H9 (cell line): Measurements from ENCODE around the gene TMEFF2. TPM values are rescaled to one million over a fixed set of nuclear protein-coding genes. Genes with fewer than 3 reads are reported as not detected.

Source experiments
- DNase-seq: peaks from one replicate; pipeline ENCODE4 v3.0.0-alpha.2; 2017
- H2AFZ ChIP-seq: one replicate; pipeline ENCODE4 v1.6.1; 2013; ENCODE audit warnings: mild to moderate bottlenecking, low read length, control low read depth, moderate library complexity
- H2AK5ac ChIP-seq: 2 replicates; pipeline ENCODE4 v1.6.1; 2013; ENCODE audit warnings: low read length, control low read depth, mixed read lengths; ENCODE audit not compliant: insufficient read length
- H2BK120ac ChIP-seq: one replicate; pipeline ENCODE4 v1.6.1; 2013; ENCODE audit warnings: low read depth, mild to moderate bottlenecking, low read length, control low read depth, inconsistent platforms; ENCODE audit not compliant: poor library complexity, severe bottlenecking
- H2BK12ac ChIP-seq: 2 replicates; pipeline ENCODE4 v1.6.1; 2013; ENCODE audit warnings: low read length, control low read depth, mixed read lengths, low read depth; ENCODE audit not compliant: insufficient read length
- H2BK15ac ChIP-seq: 2 replicates; pipeline ENCODE4 v1.6.1; 2013; ENCODE audit warnings: low read depth, low read length, control low read depth
- H2BK20ac ChIP-seq: one replicate; pipeline ENCODE4 v1.6.1; 2013; ENCODE audit warnings: low read depth, mild to moderate bottlenecking, low read length, control low read depth, inconsistent platforms; ENCODE audit not compliant: poor library complexity, severe bottlenecking
- H2BK5ac ChIP-seq: 2 replicates; pipeline ENCODE4 v1.6.1; 2013; ENCODE audit warnings: low read length, control low read depth, mixed read lengths; ENCODE audit not compliant: insufficient read length
- H3K14ac ChIP-seq: 2 replicates; pipeline ENCODE4 v1.6.1; 2013; ENCODE audit warnings: low read length, control low read depth; ENCODE audit not compliant: insufficient read depth
- H3K18ac ChIP-seq: 2 replicates; pipeline ENCODE4 v1.6.1; 2013; ENCODE audit warnings: low read depth, mild to moderate bottlenecking, mixed read lengths, low read length, control low read depth; ENCODE audit not compliant: insufficient read length
- H3K23ac ChIP-seq: 2 replicates; pipeline ENCODE4 v1.6.1; 2013; ENCODE audit warnings: low read length, control low read depth, mixed read lengths, low read depth; ENCODE audit not compliant: insufficient read length
- H3K23me2 ChIP-seq: 2 replicates; pipeline ENCODE4 v1.6.1; 2013; ENCODE audit warnings: low read depth, mild to moderate bottlenecking, mixed read lengths, low read length, control low read depth; ENCODE audit not compliant: insufficient read length, poor library complexity, severe bottlenecking
- H3K27ac ChIP-seq: 2 replicates; pipeline ENCODE4 v1.5.1; 2013; ENCODE audit warnings: low read length, control low read depth, mixed read lengths, low read depth; ENCODE audit not compliant: insufficient read length
- H3K27me3 ChIP-seq: 2 replicates; pipeline ENCODE4 v1.6.1; 2013; ENCODE audit warnings: low read length, control low read depth, inconsistent platforms; ENCODE audit not compliant: insufficient read depth
- H3K4ac ChIP-seq: 2 replicates; pipeline ENCODE4 v1.6.1; 2013; ENCODE audit warnings: low read depth, mild to moderate bottlenecking, control low read depth, inconsistent platforms, low read length, moderate library complexity
- H3K4me1 ChIP-seq: 2 replicates; pipeline ENCODE4 v1.6.1; 2013; ENCODE audit warnings: low read length, control low read depth, inconsistent platforms; ENCODE audit not compliant: insufficient read depth
- H3K4me2 ChIP-seq: 2 replicates; pipeline ENCODE4 v1.6.1; 2013; ENCODE audit warnings: low read length, control low read depth, mixed read lengths; ENCODE audit not compliant: insufficient read length, insufficient read depth
- H3K56ac ChIP-seq: 2 replicates; pipeline ENCODE4 v1.6.1; 2013; ENCODE audit warnings: low read depth, mild to moderate bottlenecking, mixed read lengths, low read length, control low read depth; ENCODE audit not compliant: insufficient read length
- H3K79me1 ChIP-seq: 2 replicates; pipeline ENCODE4 v1.6.1; 2013; ENCODE audit warnings: low read depth, mild to moderate bottlenecking, moderate library complexity, low read length, control low read depth, inconsistent platforms; ENCODE audit not compliant: insufficient read depth, poor library complexity, severe bottlenecking
- H3K79me2 ChIP-seq: 2 replicates; pipeline ENCODE4 v1.6.1; 2013; ENCODE audit warnings: low read length, control low read depth, inconsistent platforms; ENCODE audit not compliant: insufficient read depth
- H3K9ac ChIP-seq: 2 replicates; pipeline ENCODE4 v1.6.1; 2013; ENCODE audit warnings: low read length, control low read depth, mixed read lengths; ENCODE audit not compliant: insufficient read length; ENCODE audit errors: extremely low read depth
- H3K9me3 ChIP-seq: one replicate; pipeline ENCODE4 v1.6.1; 2013; ENCODE audit warnings: low read depth, low read length, inconsistent platforms; ENCODE audit not compliant: control insufficient read depth
- H3T11ph ChIP-seq: one replicate; pipeline ENCODE4 v1.6.1; 2013; ENCODE audit warnings: mild to moderate bottlenecking, low read length, control low read depth, inconsistent platforms
- H4K20me1 ChIP-seq: one replicate; pipeline ENCODE4 v1.6.1; 2013; ENCODE audit not compliant: control insufficient read depth, insufficient read length, insufficient read depth
- H4K5ac ChIP-seq: 2 replicates; pipeline ENCODE4 v1.6.1; 2013; ENCODE audit warnings: low read depth, mild to moderate bottlenecking, mixed read lengths, low read length, control low read depth; ENCODE audit not compliant: insufficient read length
- H4K8ac ChIP-seq: replicated peaks from 2 replicates; pipeline ENCODE4 v1.6.1; 2013; ENCODE audit warnings: low read length, control low read depth, mixed read lengths, low read depth; ENCODE audit not compliant: insufficient read length
- H4K91ac ChIP-seq: 2 replicates; pipeline ENCODE4 v1.6.1; 2013; ENCODE audit warnings: low read depth, mild to moderate bottlenecking, moderate library complexity, mixed read lengths, low read length, control low read depth; ENCODE audit not compliant: insufficient read length
- H3K27ac Mint-ChIP-seq, 3 experiments: 2 replicates in 2 of 3; 3 replicates in 1 of 3; pipeline ENCODE4 v1.8.0; 2020 to 2021; ENCODE audit warnings: mixed read lengths in 3 of 3, mild to moderate bottlenecking in 1 of 3, moderate library complexity in 1 of 3
- H3K27me3 Mint-ChIP-seq: 2 replicates; pipeline ENCODE4 v1.8.0; 2021; ENCODE audit warnings: low read depth, mild to moderate bottlenecking, moderate library complexity, mixed read lengths
- H3K36me3 Mint-ChIP-seq, 3 experiments: 2 replicates in 2 of 3; 3 replicates in 1 of 3; pipeline ENCODE4 v1.8.0; 2020 to 2021; ENCODE audit warnings: low read depth in 3 of 3, mixed read lengths in 3 of 3; ENCODE audit not compliant: insufficient read depth in 1 of 3
- H3K4me1 Mint-ChIP-seq, 2 experiments: 2 replicates each; pipeline ENCODE4 v1.8.0; 2020; ENCODE audit warnings: mixed read lengths in 2 of 2
- H3K4me3 Mint-ChIP-seq, 2 experiments: 2 replicates in 1 of 2; 3 replicates in 1 of 2; pipeline ENCODE4 v1.8.0; 2020 to 2021; ENCODE audit warnings: mild to moderate bottlenecking in 2 of 2, mixed read lengths in 2 of 2, moderate library complexity in 1 of 2
- H3K9me3 Mint-ChIP-seq, 2 experiments: 2 replicates in 1 of 2; 3 replicates in 1 of 2; pipeline ENCODE4 v1.8.0; 2020; ENCODE audit warnings: mild to moderate bottlenecking in 2 of 2, mixed read lengths in 2 of 2, moderate library complexity in 1 of 2
- CTCF ChIP-seq: fragments of 200-600 bp; sonication (generic); conservative IDR thresholded peaks from 3 replicates; pipeline ENCODE4 v1.8.0; 2021; ENCODE audit warnings: antibody characterized with exemption, mild to moderate bottlenecking
- WGBS: extraction: QIAGEN DNeasy Blood & Tissue Kit; methylation state at CpG from one replicate; pipeline ENCODE4 v1.1.7; 2013; ENCODE audit warnings: missing lambda C conversion rate, low lambda C conversion rate, mixed read lengths; ENCODE audit not compliant: insufficient read length; ENCODE audit errors: extremely low coverage; 5-methylcytosine and 5-hydroxymethylcytosine counted together
- total RNA-seq: library from RNA; stranded (reverse); gene quantifications from 2 replicates; pipeline ENCODE4 v1.2.1, GENCODE V29; 2021

TMEFF2 gene
- total RNA-seq, 1 experiment from 2014 or later = 0.39 TPM

GRCh38 chr2:192151853-192152252 is 42.9 kb downstream of the TMEFF2 start:
- H3K4ac ChIP-seq = no peak overlapping the region
- H4K91ac ChIP-seq = no peak overlapping the region
- no peak overlapping the region for H2BK12ac ChIP-seq
- WGBS = no CpG with 5 or more reads among the region's 1 CpG
- no peaks in the 10 kb centered on the region for H3K4me1 ChIP-seq
- H2BK120ac ChIP-seq = no peak overlapping the region
- H3K23ac ChIP-seq = no peak overlapping the region
- no peak overlapping the region for H2BK20ac ChIP-seq
- no peaks in the 10 kb centered on the region for H3K79me1 ChIP-seq
- no peaks in the 10 kb centered on the region for H3K27me3 ChIP-seq
- no peaks in the 10 kb centered on the region for H3K4me1 Mint-ChIP-seq
- peak overlapping the region in 1 of 3 experiments; percentile 55; a peak in 1 of 7 replicates for H3K27ac Mint-ChIP-seq
- no peak overlapping the region for H3K56ac ChIP-seq
- H4K8ac ChIP-seq = no peak overlapping the region
- no peak for TF ChIP-seq CTCF
- H2BK15ac ChIP-seq = no peak overlapping the region
- no peak for DNase-seq
- H3T11ph ChIP-seq = no peak overlapping the region
- H3K36me3 Mint-ChIP-seq = no peaks in the 10 kb centered on the region
- H3K4me3 Mint-ChIP-seq = no peak overlapping the region
- no peaks in the 10 kb centered on the region for H3K9me3 Mint-ChIP-seq
- no peak overlapping the region for H2BK5ac ChIP-seq
- no peak overlapping the region for H3K18ac ChIP-seq
- H4K5ac ChIP-seq = no peak overlapping the region
- no peak overlapping the region for H3K14ac ChIP-seq
- H2AFZ ChIP-seq = no peak overlapping the region
- no peaks in the 10 kb centered on the region for H3K79me2 ChIP-seq
- H4K20me1 ChIP-seq = no peaks in the 10 kb centered on the region
- no peaks in the 10 kb centered on the region for H3K27me3 Mint-ChIP-seq
- no peak overlapping the region for H3K27ac ChIP-seq
- H3K23me2 ChIP-seq = no peaks in the 10 kb centered on the region
- no peak overlapping the region for H2AK5ac ChIP-seq
- H3K9ac ChIP-seq = no peak overlapping the region
- no peak overlapping the region for H3K4me2 ChIP-seq
- H3K9me3 ChIP-seq = no peaks in the 10 kb centered on the region
